ENCODE results near the gene UNC79. TPM values are rescaled to one million over a fixed set of nuclear protein-coding genes. Genes with fewer than 3 reads are reported as not detected.

Gene UNC79
- total RNA-seq, 2 experiments from 2014 or later: 0.02 TPM; not detected in 1

DNA sequence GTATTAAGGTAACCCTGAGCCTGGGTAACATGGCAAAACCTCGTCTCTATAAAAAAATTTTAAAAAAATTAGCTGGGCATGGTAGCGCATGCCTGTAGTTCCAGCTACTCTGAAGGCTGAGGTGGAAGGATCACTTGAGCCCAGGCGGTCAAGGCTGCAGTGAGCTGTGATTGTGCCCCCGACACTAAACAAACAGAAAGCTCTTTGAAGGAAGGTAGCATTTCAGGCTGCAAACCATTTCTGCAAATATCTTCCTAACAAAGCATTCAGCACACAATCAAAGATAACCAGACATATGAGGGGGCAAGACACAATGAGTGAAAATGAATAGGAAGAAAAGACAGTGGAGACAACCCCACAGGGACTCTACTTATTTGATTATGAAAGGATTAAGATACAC lies 238.9 kb downstream of the UNC79 start:
- Mint-ChIP-seq H3K27ac (no peak overlapping the region), H3K4me3 (no peak overlapping the region), H3K4me1 (no peaks in the 10 kb centered on the region), H3K27me3 (peaks cover 19% of the 10 kb centered on the region), H3K36me3 (peaks cover 2% of the 10 kb centered on the region), H3K9me3 (ENCODE audit: low read depth) (peaks cover 10% of the 10 kb centered on the region)
- CTCF ChIA-PET: interaction anchor here (0.9 kb wide), 1 partner anchor 14 kb away, joined by 3 read pairs; no protein-coding TSS in a partner anchor
- no peak for ATAC-seq
- no peak for DNase-seq

DNA sequence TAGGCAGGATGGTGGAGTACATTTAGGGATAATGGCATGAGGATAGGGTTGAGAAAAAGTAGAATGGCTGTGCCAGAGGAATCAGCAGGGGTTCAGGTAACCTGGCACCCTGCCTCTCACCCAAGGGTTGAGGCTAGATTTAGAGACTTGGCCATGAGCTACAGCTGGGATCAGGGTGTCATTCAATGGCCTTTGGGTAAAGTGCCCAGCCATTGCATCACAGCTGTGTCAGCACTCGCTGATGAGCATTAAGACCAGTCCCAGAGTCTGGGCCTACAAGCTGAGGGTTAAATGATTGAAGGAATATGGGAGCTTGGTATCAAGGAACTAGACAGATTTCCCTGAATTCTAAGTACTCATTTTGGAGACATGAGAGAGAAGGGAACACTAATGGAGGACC lies 243.6 kb downstream of the UNC79 start:
- no peak overlapping the region for H3K27ac Mint-ChIP-seq
- CTCF ChIA-PET: no interaction called here
- peaks cover 32% of the 10 kb centered on the region for H3K27me3 Mint-ChIP-seq

DNA sequence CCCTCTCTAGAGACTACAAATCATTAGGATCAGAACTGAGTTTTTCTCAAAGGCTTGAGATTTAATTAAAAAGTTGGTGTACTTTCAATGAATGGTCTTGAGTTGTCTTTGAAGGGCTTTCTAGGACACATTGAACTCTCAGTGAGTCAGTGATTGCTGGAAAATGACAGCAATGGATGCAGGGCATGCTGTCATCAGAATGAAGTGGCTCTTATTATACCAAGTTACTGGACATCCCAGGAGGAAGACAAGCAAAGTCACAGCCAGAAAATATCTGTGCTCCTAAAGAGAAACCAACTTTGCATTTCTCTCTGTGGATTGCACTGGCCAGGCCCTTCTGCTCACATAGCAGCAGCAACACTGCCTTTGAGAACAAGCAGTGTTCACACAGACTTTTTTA lies 244.9 kb downstream of the UNC79 start:
- no peak for DNase-seq
- Mint-ChIP-seq H3K9me3 (ENCODE audit: low read depth) (no peaks in the 10 kb centered on the region), H3K27ac (no peak overlapping the region), H3K27me3 (peaks cover 32% of the 10 kb centered on the region), H3K4me1 (no peaks in the 10 kb centered on the region), H3K4me3 (no peak overlapping the region), H3K36me3 (no peaks in the 10 kb centered on the region)
- no peak for ATAC-seq
- CTCF ChIA-PET: no interaction called here

More for the DNA sequence above, 243.6 kb downstream of the UNC79 start:
- Mint-ChIP-seq H3K4me1 (no peaks in the 10 kb centered on the region), H3K9me3 (ENCODE audit: low read depth) (no peaks in the 10 kb centered on the region), H3K4me3 (no peak overlapping the region), H3K36me3 (no peaks in the 10 kb centered on the region)
- ATAC-seq (no peak), DNase-seq (no peak)

DNA sequence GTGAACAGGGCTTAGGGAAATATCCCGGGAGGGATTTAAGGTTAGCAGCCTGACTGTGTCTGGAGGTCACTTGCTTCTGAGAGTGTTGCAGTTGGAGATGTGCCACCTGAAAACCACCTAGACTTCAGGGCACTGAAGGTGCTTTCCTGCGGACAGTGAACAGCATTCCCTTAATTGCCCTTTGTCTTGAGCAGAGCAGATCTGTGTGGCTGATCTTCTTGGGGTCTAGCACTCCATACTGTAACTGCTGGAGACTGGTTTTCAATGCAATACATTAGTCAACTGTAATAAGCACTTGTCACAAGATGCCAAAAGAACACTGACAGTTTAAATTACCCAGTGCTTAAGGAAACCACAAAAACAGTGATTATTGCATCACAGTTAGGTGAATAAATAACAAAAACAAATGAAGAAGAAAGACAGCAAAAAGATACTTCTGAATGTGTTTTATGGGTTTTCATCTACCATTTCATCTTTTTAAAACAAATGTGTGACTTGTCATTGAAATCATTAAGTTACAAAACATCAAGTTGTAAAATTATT lies 245.7 kb downstream of the UNC79 start:
- DNase-seq (no peak), ATAC-seq (no peak)
- H3K9me3 Mint-ChIP-seq (ENCODE audit: low read depth): no peaks in the 10 kb centered on the region
- H3K4me3 Mint-ChIP-seq: no peak overlapping the region
- CTCF ChIA-PET: no interaction called here
- peaks cover 32% of the 10 kb centered on the region for H3K27me3 Mint-ChIP-seq
- no peaks in the 10 kb centered on the region for H3K36me3 Mint-ChIP-seq
- no peak overlapping the region for H3K27ac Mint-ChIP-seq
- H3K4me1 Mint-ChIP-seq: no peaks in the 10 kb centered on the region

DNA sequence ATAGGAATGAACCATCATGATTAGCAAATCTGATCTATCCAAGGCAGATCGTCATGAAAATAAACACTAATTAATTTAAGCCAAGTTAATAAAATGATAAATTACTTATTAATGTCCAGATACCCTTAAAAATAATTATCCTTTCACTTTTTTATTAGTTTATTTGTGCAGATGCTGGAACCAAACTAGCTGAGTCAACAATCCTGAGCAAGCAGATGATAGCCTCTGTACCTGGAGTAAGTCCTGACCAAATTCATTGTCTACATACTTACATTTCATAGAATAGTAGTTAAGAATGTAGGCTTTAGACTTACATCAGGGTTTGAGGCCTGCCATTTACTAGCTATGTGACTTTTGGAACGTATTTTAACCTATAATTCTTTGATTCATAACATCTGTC lies 251.7 kb downstream of the UNC79 start:
- H3K27me3 Mint-ChIP-seq: peaks cover 40% of the 10 kb centered on the region
- H3K4me1 Mint-ChIP-seq: no peaks in the 10 kb centered on the region
- H3K36me3 Mint-ChIP-seq: no peaks in the 10 kb centered on the region
- CTCF ChIA-PET: no interaction called here
- no peak for ATAC-seq
- DNase-seq: no peak
- no peak overlapping the region for H3K27ac Mint-ChIP-seq
- no peaks in the 10 kb centered on the region for H3K9me3 Mint-ChIP-seq (ENCODE audit: low read depth)
- H3K4me3 Mint-ChIP-seq: no peak overlapping the region

DNA sequence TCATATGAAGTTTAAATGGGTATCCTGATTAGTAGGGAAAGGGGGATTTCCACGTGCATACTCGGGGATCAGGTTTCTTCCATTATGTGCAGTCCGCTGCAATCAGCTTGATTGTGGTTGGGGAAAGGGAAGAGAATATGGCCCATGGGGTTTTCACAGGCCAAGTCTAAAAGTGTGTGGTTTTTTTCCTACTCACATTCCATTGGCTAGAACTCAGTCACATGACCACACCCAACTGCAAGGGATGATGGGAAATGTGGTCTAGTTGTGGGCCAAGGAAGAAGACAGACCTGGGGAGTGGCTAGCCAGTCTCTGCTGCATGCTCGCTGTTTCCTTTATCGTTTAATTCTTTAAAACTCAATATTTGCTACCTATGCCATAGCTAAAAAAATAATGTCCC lies 252.5 kb downstream of the UNC79 start:
- ATAC-seq: no peak
- no peak overlapping the region for H3K27ac Mint-ChIP-seq
- CTCF ChIA-PET: no interaction called here
- no peaks in the 10 kb centered on the region for H3K36me3 Mint-ChIP-seq
- H3K9me3 Mint-ChIP-seq (ENCODE audit: low read depth): no peaks in the 10 kb centered on the region
- no peak for DNase-seq
- H3K4me1 Mint-ChIP-seq: no peaks in the 10 kb centered on the region
- no peak overlapping the region for H3K4me3 Mint-ChIP-seq
- H3K27me3 Mint-ChIP-seq: peaks cover 47% of the 10 kb centered on the region

DNA sequence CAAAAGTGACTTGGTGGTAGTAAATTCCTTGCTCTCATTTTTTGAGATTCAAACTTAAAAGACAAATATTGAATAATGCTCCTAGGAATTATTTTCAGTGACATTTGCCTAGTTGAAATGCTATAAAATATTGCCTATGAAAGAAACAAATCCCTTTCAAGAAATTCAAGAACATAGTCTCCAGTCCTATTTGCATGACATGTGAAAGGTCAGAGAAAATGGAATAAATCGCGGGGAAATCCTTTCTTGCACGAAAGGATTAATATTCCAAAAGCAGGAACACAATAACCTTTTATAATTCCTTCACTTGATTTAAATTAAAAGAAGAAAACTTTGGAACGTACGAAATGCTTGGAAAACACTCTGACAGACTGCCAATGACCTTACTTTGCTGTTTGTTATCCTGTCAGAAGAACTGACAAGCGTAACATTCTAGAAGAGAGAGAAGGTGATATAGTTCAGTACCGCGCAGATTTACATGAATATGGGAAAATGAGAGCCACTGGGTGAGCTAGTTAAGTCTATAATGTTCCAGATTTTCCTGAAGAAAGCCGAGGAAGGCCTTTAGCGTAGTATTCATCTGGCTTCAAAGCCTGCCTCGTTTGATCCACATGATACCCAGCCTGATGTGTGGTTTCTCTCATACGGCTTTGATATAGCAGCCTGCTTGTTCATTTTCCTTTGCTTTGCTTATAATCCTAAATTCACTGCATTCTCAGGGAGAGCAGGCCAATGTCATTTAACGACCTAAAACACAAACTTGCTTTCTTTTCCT lies 254.6 kb downstream of the UNC79 start:
- H3K4me3 Mint-ChIP-seq: no peak overlapping the region
- H3K27ac Mint-ChIP-seq: no peak overlapping the region
- H3K27me3 Mint-ChIP-seq: peaks cover 51% of the 10 kb centered on the region
- ATAC-seq: no peak
- CTCF ChIA-PET: no interaction called here
- H3K9me3 Mint-ChIP-seq (ENCODE audit: low read depth): no peaks in the 10 kb centered on the region
- no peak for DNase-seq
- H3K4me1 Mint-ChIP-seq: no peaks in the 10 kb centered on the region
- no peaks in the 10 kb centered on the region for H3K36me3 Mint-ChIP-seq

DNA sequence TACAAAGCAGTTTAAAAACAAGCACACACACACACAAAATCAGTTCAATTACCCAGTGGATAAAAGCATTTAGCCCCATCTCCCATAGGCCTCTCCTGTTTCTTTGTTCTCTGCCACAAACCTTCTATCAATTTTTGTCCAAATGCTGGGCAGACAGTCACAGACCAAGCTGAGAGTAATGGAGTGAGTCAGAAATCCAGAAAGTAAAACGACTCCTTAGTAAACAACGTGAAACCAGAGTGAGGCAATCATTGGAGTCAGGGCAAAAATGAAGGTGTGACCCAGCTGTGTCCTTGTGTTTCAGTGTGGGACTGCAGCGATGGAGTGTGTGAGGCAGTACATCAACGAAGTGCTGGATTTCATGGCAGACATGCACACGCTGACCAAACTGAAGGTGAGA lies 255.5 kb downstream of the UNC79 start:
- H3K27me3 Mint-ChIP-seq: peaks cover 53% of the 10 kb centered on the region
- ATAC-seq (no peak), DNase-seq (no peak)
- no peak overlapping the region for H3K4me3 Mint-ChIP-seq
- CTCF ChIA-PET: no interaction called here
- H3K9me3 Mint-ChIP-seq (ENCODE audit: low read depth): no peaks in the 10 kb centered on the region
- no peaks in the 10 kb centered on the region for H3K4me1 Mint-ChIP-seq
- no peaks in the 10 kb centered on the region for H3K36me3 Mint-ChIP-seq
- H3K27ac Mint-ChIP-seq: no peak overlapping the region

DNA sequence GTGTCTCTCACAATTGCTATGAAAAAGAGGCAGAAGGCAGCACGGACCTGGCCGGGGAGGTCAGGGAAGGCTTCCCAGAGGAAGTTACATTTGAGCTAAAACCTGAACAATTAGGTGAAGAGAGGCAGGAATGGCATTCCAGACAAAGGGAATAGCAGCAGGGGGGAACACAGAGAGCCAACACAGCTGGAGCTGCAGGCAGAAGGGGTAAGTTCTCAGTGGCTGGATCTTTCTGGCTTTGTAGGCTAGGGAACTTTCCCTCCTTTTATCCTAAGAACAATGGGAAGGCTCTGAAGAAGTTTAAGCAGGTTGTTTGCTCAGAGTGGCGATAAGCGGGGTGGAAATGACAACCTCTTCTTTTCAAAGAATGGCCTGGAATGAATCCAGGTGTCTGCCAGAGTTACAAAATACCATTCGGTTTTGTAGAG lies 257.5 kb downstream of the UNC79 start:
- DNase-seq (no peak), ATAC-seq (no peak)
- Mint-ChIP-seq H3K4me1 (no peaks in the 10 kb centered on the region), H3K4me3 (no peak overlapping the region), H3K27me3 (peaks cover 54% of the 10 kb centered on the region), H3K9me3 (ENCODE audit: low read depth) (no peaks in the 10 kb centered on the region), H3K27ac (no peak overlapping the region), H3K36me3 (no peaks in the 10 kb centered on the region)
- CTCF ChIA-PET: no interaction called here

DNA sequence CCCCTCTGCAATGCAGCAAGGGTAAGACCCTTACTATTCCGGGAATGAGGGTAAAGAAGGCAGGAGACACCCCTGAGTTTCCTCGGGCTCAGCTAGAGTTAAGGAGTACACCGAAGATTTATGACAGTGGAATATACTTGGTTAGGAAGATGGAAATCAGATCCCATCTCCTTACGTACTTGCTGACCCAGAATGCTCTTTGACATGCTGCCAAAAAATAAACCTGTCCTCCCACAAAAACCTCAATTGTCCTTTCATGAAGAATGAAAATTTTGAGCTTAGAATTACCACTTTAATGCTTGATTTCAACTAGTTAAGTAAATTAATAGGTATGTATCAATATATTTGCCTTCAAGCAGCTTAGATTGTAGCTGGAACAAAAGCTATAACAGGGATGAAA lies 258.1 kb downstream of the UNC79 start:
- no peaks in the 10 kb centered on the region for H3K36me3 Mint-ChIP-seq
- no peak for ATAC-seq
- no peaks in the 10 kb centered on the region for H3K9me3 Mint-ChIP-seq (ENCODE audit: low read depth)
- H3K27ac Mint-ChIP-seq: no peak overlapping the region
- peaks cover 58% of the 10 kb centered on the region for H3K27me3 Mint-ChIP-seq
- CTCF ChIA-PET: no interaction called here
- H3K4me3 Mint-ChIP-seq: no peak overlapping the region
- H3K4me1 Mint-ChIP-seq: no peaks in the 10 kb centered on the region
- DNase-seq: no peak

DNA sequence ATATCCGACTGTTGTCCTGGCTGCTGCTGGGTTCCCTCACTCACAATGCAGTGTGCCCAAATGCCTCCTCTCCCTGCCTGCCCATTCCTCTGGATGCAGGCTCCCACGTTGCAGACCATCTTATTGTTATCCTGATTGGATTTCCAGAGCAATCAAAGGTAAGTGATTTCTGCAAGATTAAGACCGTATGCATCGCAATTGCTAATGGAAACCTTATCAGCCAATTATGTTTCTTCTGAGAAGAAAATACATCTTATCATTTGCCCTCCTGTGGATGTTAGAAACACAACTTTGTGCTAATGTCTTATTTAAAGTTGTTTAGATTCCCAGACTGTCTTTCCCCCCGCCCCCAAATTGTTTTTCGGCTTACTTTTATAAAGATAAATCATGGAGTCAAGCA lies 259.4 kb downstream of the UNC79 start:
- H3K27ac Mint-ChIP-seq: no peak overlapping the region
- CTCF ChIA-PET: no interaction called here
- no peaks in the 10 kb centered on the region for H3K4me1 Mint-ChIP-seq
- no peak overlapping the region for H3K4me3 Mint-ChIP-seq
- no peaks in the 10 kb centered on the region for H3K36me3 Mint-ChIP-seq
- DNase-seq (no peak), ATAC-seq (no peak)
- H3K9me3 Mint-ChIP-seq (ENCODE audit: low read depth): no peaks in the 10 kb centered on the region
- H3K27me3 Mint-ChIP-seq: peaks cover 53% of the 10 kb centered on the region

DNA sequence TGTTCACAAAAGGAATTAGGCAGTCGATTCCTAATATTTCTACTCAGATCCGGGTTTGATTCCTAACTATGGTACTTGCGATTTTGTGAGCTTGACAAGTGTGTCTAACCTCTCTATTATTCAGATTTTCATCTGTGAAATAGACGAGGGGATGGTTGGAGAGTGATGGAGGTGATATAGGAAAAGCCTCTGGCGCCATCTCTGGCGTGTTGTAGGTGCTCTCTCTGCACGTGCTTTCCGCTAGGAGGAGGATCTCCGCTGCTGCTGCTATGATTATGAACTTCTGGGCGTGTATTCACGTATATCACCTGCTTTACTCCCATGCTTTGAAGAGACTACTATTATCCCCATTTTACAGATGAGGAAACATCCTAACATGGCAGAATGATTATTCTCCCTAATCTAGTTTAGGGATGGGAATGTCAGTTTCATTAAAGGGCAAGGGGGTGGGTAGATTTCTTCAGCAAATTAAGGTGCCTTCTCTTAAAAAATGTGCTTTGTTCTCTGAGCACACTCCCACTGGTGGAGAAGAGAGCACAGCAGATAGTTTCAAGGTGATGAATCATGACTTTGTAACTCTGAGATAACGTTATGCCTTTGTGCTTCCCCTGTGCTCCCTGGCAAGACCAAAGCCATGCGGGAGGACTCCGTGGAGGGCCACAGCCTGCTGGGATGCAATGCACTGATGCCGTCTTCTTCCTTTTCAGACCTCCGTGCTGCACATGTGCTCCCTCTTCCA lies 260.5 kb downstream of the UNC79 start:
- no peak overlapping the region for H3K27ac Mint-ChIP-seq
- H3K4me3 Mint-ChIP-seq: no peak overlapping the region
- DNase-seq (no peak), ATAC-seq (no peak)
- H3K36me3 Mint-ChIP-seq: no peaks in the 10 kb centered on the region
- no peaks in the 10 kb centered on the region for H3K4me1 Mint-ChIP-seq
- CTCF ChIA-PET: no interaction called here
- H3K27me3 Mint-ChIP-seq: peaks cover 48% of the 10 kb centered on the region
- H3K9me3 Mint-ChIP-seq (ENCODE audit: low read depth): no peaks in the 10 kb centered on the region

DNA sequence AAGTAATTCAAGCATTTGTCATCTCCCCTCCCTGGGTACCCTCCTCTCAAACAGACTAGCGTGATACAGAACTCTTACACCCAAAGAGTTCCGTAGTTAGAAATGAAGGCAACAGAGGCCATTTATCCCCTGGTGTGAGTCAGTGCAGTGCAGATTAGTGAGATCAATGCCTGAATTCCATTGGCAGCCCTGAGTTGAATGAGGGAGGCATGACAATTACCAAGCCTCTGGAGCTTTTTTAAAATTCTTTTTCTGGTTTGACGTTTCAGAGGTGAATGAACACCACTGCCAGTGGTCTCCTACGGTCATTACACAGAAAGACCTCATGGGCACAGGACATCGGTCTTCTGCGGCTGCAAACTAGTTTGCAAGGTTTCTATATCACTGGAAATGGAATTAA lies 263.2 kb downstream of the UNC79 start:
- CTCF ChIA-PET: no interaction called here
- no peak overlapping the region for H3K27ac Mint-ChIP-seq
- no peaks in the 10 kb centered on the region for H3K36me3 Mint-ChIP-seq
- H3K27me3 Mint-ChIP-seq: peaks cover 24% of the 10 kb centered on the region
- H3K4me3 Mint-ChIP-seq: no peak overlapping the region
- H3K4me1 Mint-ChIP-seq: no peaks in the 10 kb centered on the region
- ATAC-seq: no peak
- no peak for DNase-seq
- peaks cover 2% of the 10 kb centered on the region for H3K9me3 Mint-ChIP-seq (ENCODE audit: low read depth)

DNA sequence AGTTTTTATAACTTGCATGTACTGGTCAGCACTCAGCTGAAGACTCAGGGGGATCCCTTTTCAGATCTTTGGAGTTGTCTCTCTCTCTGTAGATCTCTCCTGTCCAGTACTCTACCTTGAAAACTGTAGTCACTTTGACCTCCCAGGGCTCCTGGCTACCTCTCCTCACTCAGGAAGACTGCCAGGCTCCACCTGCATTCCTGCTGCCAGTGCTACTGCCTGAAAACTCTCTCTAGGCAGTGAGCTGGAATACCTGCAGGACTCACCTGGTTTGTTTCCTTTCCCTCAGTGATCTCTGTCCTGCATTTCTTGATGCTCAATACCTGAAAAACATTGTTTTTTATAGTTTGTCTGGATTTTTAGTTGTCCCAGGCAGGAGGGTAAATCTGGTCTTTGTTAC lies 270.2 kb downstream of the UNC79 start:
- no peak for ATAC-seq
- no peaks in the 10 kb centered on the region for H3K36me3 Mint-ChIP-seq
- CTCF ChIA-PET: no interaction called here
- no peaks in the 10 kb centered on the region for H3K4me1 Mint-ChIP-seq
- DNase-seq: no peak
- no peak overlapping the region for H3K4me3 Mint-ChIP-seq
- peaks cover 2% of the 10 kb centered on the region for H3K9me3 Mint-ChIP-seq (ENCODE audit: low read depth)
- no peak overlapping the region for H3K27ac Mint-ChIP-seq
- peaks cover 13% of the 10 kb centered on the region for H3K27me3 Mint-ChIP-seq

Measured in activated CD8-positive, alpha-beta memory T cell treated with anti-CD3 and anti-CD28 coated beads, Interleukin-2, amount 10 ng/mL, durations not matched to agents 7 days and 5 days (primary cell).